ENCODE results near the gene ANP32D.
"Not testable (repeated sequence)": the region's sequence is repeated elsewhere in the genome, so short reads cannot be mapped to it uniquely, and the experiment has no call there.

ANP32D gene

DNA sequence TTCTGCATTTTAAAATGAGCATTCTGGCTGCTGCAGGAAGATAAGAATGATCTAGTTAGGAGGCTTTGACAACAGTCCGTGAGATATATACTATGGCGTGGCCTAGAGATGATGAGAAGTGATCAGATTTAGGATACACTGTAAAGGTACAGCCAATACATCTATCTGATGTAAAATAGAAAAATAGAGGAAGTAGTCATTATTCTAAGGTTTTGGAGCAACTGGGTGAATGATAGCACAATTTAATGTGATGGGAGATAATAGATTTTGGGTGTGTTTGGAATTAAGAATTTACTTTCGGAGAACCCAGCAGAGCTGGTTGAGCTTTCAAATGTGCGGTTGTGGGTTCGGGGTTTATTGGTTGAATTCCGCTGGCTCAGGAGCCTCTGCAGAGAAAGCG, at the start of gene ANP32D:
Gene ANP32D (plus strand): TSS at position 301 of the 400 bp plus-strand sequence. CDS start 106 bp downstream, outside the sequence.
- Mint-ChIP-seq H3K27me3 (peaks cover 10% of the 10 kb centered on the region), H3K9me3 (peaks cover 46% of the 10 kb centered on the region), H3K27ac (no peak within 1 kb of the TSS), H3K36me3 (ENCODE audit: low read depth) (peaks cover 9% of the 10 kb centered on the region), H3K4me1 (no peaks in the 10 kb centered on the region), H3K4me3 (no peak within 1 kb of the TSS)
- DNase-seq (no peak), ATAC-seq (no peak)

DNA sequence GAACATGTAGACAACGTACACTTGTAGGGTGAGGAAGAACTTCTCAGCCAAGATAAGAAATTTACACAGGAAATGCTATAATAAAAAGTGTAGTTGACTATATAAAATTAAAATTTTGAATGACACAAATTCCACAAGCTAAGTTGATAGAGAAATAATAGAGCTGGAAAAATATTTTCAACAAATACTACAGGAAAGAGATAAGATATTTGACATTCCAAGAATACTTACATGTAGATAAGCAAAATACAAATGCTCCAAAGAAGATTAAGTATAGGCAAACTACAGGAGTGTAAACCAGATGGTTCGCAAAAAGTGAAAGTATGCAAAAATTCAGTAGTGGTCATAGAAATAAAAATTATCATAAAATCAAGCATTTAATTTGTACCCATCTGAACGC, 49.2 kb upstream of the ANP32D start:
- Mint-ChIP-seq H3K4me3 (no peak overlapping the region), H3K27me3 (peaks cover 2% of the 10 kb centered on the region), H3K4me1 (peaks cover 4% of the 10 kb centered on the region), H3K27ac (no peak overlapping the region), H3K36me3 (ENCODE audit: low read depth) (no peaks in the 10 kb centered on the region), H3K9me3 (no peaks in the 10 kb centered on the region)
- ATAC-seq (no peak), DNase-seq (no peak)

DNA sequence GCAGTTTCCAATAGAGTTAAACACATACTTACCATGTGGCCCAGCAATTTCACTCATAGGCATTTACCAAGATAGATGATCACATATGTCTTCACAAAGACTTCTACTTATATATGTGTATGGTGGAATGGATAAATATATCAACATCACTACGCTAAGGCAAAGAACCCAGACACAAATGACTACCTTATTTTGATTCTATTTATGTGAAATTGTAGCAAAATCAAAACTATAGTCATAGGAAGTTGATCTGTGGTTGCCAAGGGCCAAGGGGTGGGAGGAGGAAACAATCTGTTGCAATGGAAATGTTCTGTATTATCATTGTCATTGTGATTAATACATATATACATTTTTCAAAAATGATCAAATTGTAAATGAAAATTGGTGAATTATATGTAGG, 47.7 kb upstream of the ANP32D start:
- H3K9me3 Mint-ChIP-seq: peaks cover 11% of the 10 kb centered on the region
- DNase-seq (no peak), ATAC-seq (no peak)
- H3K27ac Mint-ChIP-seq: no peak overlapping the region
- no peaks in the 10 kb centered on the region for H3K36me3 Mint-ChIP-seq (ENCODE audit: low read depth)
- peaks cover 4% of the 10 kb centered on the region for H3K4me1 Mint-ChIP-seq
- peaks cover 2% of the 10 kb centered on the region for H3K27me3 Mint-ChIP-seq
- no peak overlapping the region for H3K4me3 Mint-ChIP-seq

DNA sequence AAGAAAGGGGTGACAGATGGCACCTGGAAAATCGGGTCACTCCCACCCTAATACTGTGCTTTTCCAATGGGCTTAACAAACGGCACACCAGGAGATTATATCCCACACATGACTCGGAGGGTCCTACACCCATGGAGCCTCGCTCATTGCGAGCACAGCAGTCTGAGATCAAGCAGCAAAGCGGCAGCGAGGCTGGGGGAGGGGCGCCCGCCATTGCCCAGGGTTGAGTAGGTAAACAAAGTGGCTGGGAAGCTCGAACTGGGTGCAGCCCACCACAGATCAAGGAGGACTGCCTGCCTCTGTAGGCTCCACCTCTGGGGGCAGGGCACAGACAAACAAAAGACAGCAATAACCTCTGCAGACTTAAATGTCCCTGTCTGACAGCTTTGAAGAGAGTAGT, 38.3 kb upstream of the ANP32D start:
- H3K4me1 Mint-ChIP-seq; H3K4me3 Mint-ChIP-seq; H3K36me3 Mint-ChIP-seq (ENCODE audit: low read depth); ATAC-seq; H3K27ac Mint-ChIP-seq; DNase-seq; H3K27me3 Mint-ChIP-seq: not testable (repeated sequence)
- peaks cover 16% of the 10 kb centered on the region for H3K9me3 Mint-ChIP-seq

DNA sequence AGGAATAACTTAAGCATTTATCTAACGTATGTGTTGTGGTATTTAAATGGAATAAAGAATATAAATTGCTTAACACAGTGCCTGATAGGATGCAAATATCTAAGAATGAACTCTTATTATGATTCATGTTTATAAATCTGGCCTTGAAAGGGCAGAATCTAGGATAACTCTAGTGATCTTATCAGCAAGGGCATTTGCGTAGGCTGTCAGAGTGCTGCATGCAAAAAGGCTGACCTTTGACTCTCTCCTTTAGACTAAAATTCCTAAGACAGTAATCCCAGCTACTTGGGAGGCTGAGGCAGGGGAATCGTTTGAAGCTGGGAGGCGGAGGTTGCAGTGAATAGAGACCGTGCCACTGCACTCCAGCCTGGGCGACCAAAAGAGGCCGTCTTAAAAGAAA, 31.3 kb upstream of the ANP32D start:
- Mint-ChIP-seq H3K4me3 (no peak overlapping the region), H3K9me3 (no peaks in the 10 kb centered on the region), H3K27ac (no peak overlapping the region), H3K27me3 (no peaks in the 10 kb centered on the region), H3K36me3 (ENCODE audit: low read depth) (no peaks in the 10 kb centered on the region), H3K4me1 (peaks cover 8% of the 10 kb centered on the region)
- ATAC-seq (no peak), DNase-seq (no peak)

DNA sequence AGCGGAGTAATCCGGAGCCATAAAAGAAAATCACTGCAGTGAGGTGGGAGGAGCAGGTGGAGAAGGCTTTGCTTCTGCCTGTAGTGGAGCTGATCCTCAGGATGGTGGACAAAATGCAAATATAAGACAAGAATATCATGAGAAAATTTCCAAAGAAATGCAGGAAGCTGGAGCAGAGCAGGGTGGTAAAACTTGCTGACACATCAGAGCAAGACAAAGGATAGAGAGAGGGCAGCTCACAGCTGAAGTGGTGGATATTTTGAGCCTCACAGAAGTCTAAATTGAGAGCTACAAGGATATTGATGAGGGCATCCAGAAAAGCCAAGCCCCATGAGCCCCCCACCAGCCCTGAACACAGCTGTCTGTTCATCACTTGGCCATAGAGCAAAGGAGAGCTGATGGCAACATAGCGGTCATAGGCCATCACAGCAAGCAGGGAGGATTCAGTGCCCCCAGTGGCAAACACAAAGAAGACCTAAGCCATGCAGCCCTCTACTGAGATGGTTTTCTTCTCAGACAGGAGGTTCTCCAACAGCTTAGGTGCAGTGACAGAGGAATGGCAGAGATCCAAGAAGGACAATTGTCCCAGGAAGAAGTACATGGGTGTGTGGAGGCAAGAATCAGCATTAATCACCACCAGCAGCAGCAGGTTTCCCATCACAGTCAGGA, 30.0 kb upstream of the ANP32D start:
- DNase-seq (no peak), ATAC-seq (no peak)
- Mint-ChIP-seq H3K27ac (no peak overlapping the region), H3K27me3 (no peaks in the 10 kb centered on the region), H3K36me3 (ENCODE audit: low read depth) (no peaks in the 10 kb centered on the region), H3K4me3 (no peak overlapping the region), H3K4me1 (peaks cover 14% of the 10 kb centered on the region), H3K9me3 (no peaks in the 10 kb centered on the region)

DNA sequence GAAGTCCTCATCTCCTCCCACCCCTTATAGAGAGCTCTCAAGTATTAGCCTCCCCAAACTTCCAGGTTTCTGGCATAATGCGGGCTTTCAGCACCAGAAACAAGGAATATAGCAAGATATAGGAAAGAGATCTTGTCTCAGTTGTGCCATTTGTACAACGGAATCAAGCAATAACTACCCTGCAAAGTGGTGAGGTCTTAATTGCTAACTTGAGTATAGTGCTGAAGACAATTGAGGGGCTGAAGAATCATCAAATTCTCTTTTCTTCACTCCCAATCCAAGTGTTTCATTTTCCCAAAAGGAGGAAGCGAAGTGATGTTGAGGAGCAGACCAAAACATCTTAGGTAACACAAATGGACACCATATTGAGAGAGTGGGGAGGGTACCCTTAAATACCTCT, 26.8 kb upstream of the ANP32D start:
- DNase-seq: no peak
- Mint-ChIP-seq H3K27me3 (no peaks in the 10 kb centered on the region), H3K27ac (no peak overlapping the region), H3K4me3 (no peak overlapping the region), H3K9me3 (peaks cover 12% of the 10 kb centered on the region), H3K4me1 (peaks cover 14% of the 10 kb centered on the region), H3K36me3 (ENCODE audit: low read depth) (peaks cover 2% of the 10 kb centered on the region)
- no peak for ATAC-seq

DNA sequence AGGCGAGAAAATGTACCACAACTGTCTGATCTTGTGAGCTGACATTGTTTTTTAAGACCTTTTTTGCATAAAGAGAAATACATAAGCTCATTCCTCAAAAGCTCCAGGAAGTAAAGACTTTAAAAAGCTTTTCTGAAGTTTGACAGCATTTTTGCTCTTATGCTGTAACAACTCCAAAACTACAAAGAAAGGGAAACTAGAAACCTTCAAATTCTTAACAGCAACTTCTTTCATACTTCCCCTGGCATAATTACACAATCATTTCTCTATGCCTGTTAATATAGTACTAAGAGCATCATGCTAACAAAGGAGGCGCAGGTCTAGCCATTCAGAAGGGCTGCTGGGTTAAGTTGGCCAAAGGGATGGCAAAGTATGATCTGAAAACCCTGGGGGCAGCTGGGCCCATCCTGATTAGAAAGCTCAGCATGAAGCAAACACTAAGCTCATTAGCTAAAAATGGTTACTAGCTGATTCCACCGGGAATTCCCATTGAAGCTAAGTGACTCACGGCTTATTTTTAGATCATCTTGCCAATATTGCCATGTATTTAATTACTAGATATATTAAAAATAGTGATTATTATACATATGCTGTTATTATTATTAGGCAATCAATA, 26.1 kb upstream of the ANP32D start:
- H3K9me3 Mint-ChIP-seq: peaks cover 13% of the 10 kb centered on the region
- no peak for ATAC-seq
- no peaks in the 10 kb centered on the region for H3K27me3 Mint-ChIP-seq
- H3K36me3 Mint-ChIP-seq (ENCODE audit: low read depth): peaks cover 2% of the 10 kb centered on the region
- H3K4me3 Mint-ChIP-seq: no peak overlapping the region
- peaks cover 14% of the 10 kb centered on the region for H3K4me1 Mint-ChIP-seq
- no peak overlapping the region for H3K27ac Mint-ChIP-seq
- DNase-seq: no peak

DNA sequence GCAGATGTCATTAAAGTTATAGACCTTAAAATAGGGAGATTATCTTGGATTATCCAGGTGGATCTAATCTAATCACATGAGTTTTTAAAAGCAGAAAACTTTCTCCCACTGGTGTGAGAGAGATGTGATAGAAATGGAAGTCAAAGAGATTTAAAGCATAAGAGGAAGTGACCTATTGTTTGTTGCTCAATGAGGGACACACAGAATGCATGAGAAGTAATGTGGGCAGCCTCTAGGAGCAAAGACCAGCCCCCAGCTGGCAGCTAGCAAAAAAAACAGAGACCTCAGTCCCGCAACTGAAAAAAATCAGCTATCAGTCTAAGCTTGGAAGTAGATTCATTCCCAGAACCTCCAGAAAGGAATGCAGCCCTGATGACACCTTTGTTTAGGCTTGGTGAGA, 24.6 kb upstream of the ANP32D start:
- no peak for DNase-seq
- no peak overlapping the region for H3K27ac Mint-ChIP-seq
- peaks cover 14% of the 10 kb centered on the region for H3K4me1 Mint-ChIP-seq
- H3K27me3 Mint-ChIP-seq: no peaks in the 10 kb centered on the region
- H3K9me3 Mint-ChIP-seq: peaks cover 13% of the 10 kb centered on the region
- H3K4me3 Mint-ChIP-seq: no peak overlapping the region
- ATAC-seq: no peak
- H3K36me3 Mint-ChIP-seq (ENCODE audit: low read depth): peaks cover 2% of the 10 kb centered on the region

DNA sequence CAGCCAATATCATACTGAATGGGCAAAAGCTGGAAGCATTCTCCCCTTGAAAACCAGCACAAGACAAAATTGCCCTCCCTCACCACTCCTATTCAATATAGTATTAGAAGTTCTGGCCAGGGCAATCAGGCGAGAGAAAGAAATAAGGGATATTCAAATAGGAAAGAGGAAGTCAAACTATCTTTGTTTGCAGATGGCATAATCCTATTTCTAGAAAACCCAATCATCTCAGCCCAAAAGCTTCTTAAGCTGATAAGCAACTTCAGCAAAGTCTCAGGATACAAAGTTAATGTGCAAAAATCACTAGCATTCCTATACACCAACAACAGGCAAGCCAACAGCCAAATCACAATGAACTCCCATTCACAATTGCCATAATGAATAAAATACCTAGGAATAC, 21.0 kb upstream of the ANP32D start:
- H3K4me3 Mint-ChIP-seq: no peak overlapping the region
- H3K27me3 Mint-ChIP-seq: no peaks in the 10 kb centered on the region
- peaks cover 3% of the 10 kb centered on the region for H3K4me1 Mint-ChIP-seq
- H3K9me3 Mint-ChIP-seq: peaks cover 13% of the 10 kb centered on the region
- H3K36me3 Mint-ChIP-seq (ENCODE audit: low read depth): peaks cover 2% of the 10 kb centered on the region
- DNase-seq (no peak), ATAC-seq (no peak)
- H3K27ac Mint-ChIP-seq: no peak overlapping the region

DNA sequence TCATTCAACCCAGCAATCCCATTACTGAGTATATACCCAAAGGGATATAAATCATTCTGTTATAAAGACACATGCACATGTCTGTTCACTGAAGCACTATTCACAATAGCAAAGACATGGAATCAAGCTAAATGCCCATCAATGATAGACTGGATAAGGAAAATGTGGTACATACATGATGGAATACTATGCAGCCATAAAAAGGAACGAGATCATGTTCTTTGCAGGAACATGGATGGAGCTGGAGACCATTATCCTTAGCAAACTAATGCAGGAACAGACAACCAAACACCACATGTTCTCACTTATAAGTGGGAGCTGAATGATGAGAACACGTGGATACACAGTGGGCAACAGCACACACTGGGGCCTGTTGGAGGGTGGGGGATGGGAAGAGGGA, 19.4 kb upstream of the ANP32D start:
- H3K4me1 Mint-ChIP-seq; DNase-seq; ATAC-seq; H3K27ac Mint-ChIP-seq; H3K27me3 Mint-ChIP-seq; H3K4me3 Mint-ChIP-seq; H3K36me3 Mint-ChIP-seq (ENCODE audit: low read depth): not testable (repeated sequence)
- H3K9me3 Mint-ChIP-seq: peaks cover 13% of the 10 kb centered on the region

DNA sequence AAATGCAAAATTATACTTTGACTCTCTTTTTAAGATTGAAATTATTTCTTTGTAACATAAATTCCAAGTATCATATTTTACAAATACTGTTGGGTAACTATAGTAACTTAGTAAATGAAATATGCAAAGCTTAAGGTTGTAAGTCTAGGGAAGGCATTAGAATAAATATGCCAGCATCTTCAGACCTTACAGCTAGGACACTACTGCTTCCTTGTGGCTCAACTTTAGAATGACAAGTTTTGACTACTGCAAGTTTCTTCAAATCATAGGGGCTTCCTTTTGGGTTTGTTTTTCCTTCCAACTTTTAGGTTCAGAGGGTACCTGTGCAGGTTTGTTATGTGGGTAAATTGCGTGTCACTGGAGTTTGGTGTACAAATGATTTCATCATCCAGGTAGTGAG, 17.7 kb upstream of the ANP32D start:
- peaks cover 2% of the 10 kb centered on the region for H3K36me3 Mint-ChIP-seq (ENCODE audit: low read depth)
- H3K27me3 Mint-ChIP-seq: peaks cover 8% of the 10 kb centered on the region
- H3K4me1 Mint-ChIP-seq: peaks cover 2% of the 10 kb centered on the region
- H3K4me3 Mint-ChIP-seq: no peak overlapping the region
- H3K9me3 Mint-ChIP-seq: peaks cover 10% of the 10 kb centered on the region
- DNase-seq (no peak), ATAC-seq (no peak)
- H3K27ac Mint-ChIP-seq: no peak overlapping the region

DNA sequence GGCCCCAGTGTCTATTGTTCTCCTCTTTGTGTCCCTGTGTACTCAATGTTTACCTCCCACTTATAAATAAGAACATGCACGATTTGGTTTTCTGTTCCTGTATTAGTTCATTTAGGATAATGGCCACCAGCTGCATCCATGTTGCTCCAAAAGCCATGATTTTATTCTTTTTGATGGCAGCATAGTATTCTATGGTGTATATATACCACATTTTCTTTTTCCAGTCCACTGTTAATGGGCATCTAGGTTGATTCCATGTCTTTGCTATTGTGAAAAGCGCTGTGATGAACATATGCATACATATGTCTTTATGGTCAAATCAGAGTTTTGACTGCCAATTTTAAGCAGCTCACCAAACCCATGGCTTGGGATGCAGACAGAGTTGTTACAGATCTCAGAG, 17.2 kb upstream of the ANP32D start:
- ATAC-seq: no peak
- H3K9me3 Mint-ChIP-seq: peaks cover 6% of the 10 kb centered on the region
- H3K27ac Mint-ChIP-seq: no peak overlapping the region
- H3K4me1 Mint-ChIP-seq: peaks cover 2% of the 10 kb centered on the region
- no peak for DNase-seq
- H3K27me3 Mint-ChIP-seq: peaks cover 8% of the 10 kb centered on the region
- no peak overlapping the region for H3K4me3 Mint-ChIP-seq
- H3K36me3 Mint-ChIP-seq (ENCODE audit: low read depth): no peaks in the 10 kb centered on the region

DNA sequence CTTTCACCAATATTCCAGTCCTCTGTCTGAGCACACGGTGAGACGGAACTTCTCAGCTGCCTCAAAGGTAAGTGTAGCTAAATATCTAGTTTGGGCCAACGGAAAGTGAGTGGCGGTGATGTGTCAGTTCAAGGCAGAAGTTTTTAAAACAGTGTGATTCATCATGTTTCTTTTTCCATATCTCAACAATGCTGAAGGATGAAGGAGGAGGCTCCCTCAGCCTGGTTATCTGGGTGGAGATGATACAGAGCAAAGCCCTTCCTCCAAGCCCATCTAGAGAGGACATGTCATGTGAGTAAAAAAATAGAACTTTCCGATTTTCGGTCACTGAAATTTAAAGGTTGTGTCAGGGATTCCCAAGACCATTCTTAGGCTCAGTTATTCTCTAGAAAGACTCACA, 13.1 kb upstream of the ANP32D start:
- peaks cover 18% of the 10 kb centered on the region for H3K27me3 Mint-ChIP-seq
- peaks cover 2% of the 10 kb centered on the region for H3K4me1 Mint-ChIP-seq
- no peak for ATAC-seq
- H3K9me3 Mint-ChIP-seq: no peaks in the 10 kb centered on the region
- no peak for DNase-seq
- no peak overlapping the region for H3K27ac Mint-ChIP-seq
- H3K36me3 Mint-ChIP-seq (ENCODE audit: low read depth): no peaks in the 10 kb centered on the region
- no peak overlapping the region for H3K4me3 Mint-ChIP-seq

DNA sequence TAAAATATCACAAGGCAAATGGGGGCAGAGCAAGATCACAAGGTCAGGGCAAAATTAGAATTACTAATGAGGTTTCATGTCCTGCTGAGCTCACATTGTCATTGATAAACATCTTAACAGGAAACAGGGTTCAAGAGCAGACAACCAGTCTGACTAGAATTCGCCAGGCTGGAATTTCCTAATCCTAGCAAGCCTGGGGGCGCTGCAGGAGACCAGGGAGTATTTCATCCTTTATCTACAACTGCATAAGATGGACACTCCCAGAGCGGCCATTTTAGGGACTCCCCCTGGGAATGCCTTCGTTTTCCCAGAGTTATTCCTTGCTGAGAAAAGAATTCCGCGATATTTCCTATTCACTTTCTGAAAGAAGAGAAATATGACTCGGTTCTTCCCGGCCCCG, 3.3 kb upstream of the ANP32D start:
- H3K4me1 Mint-ChIP-seq; H3K36me3 Mint-ChIP-seq (ENCODE audit: low read depth); ATAC-seq; H3K27ac Mint-ChIP-seq; DNase-seq; H3K4me3 Mint-ChIP-seq; H3K27me3 Mint-ChIP-seq: not testable (repeated sequence)
- H3K9me3 Mint-ChIP-seq: peaks cover 46% of the 10 kb centered on the region
